Measurements from ENCODE around the gene TRPC4.

- no peak for TF ChIP-seq CTCF (IDR thresholded peaks at IDR 0.05)
- no peak for TF ChIP-seq POLR2A (IDR thresholded peaks at IDR 0.05)
These were observed 272.8 kb downstream of the TRPC4 start for GRCh38 chr13:37596805-37597204.

Data from adrenal gland (tissue), 5 donors.